Keratinocyte (primary cell): ENCODE results near the gene ADAM12. TPM values are rescaled to one million over a fixed set of nuclear protein-coding genes. Genes with fewer than 3 reads are reported as not detected.

Experiments
- DNase-seq: peaks from one replicate; pipeline ENCODE4 v3.0.0-alpha.2; 2011; ENCODE audit warnings: low read depth, missing footprints, low spot score
- FAIRE-seq: peaks from 2 replicates; lab custom pipeline; 2011; peaks lifted over from hg19 to GRCh38; lab: Jason Lieb, UNC
- H2AFZ ChIP-seq: 2 replicates; pipeline ENCODE4 v1.6.0; 2012; ENCODE audit warnings: low read length, control low read depth, inconsistent platforms; ENCODE audit not compliant: control insufficient read depth
- H3K27ac ChIP-seq: 2 replicates; pipeline ENCODE4 v1.5.1; 2011; ENCODE audit warnings: low read length; ENCODE audit not compliant: control insufficient read depth, insufficient read depth
- H3K27me3 ChIP-seq: 3 replicates; pipeline ENCODE4 v1.6.0; 2011; ENCODE audit warnings: low read length; ENCODE audit not compliant: control insufficient read depth, insufficient read depth; ENCODE audit errors: extremely low read depth
- H3K36me3 ChIP-seq, 2 experiments: 2 replicates in 1 of 2; 3 replicates in 1 of 2; pipeline ENCODE4 v1.5.1; 2011; ENCODE audit warnings: low read length in 2 of 2, mild to moderate bottlenecking in 1 of 2; ENCODE audit not compliant: control insufficient read depth in 2 of 2, insufficient read depth in 2 of 2; ENCODE audit errors: extremely low read depth in 1 of 2
- H3K4me1 ChIP-seq: 3 replicates; pipeline ENCODE4 v1.5.1; 2011; ENCODE audit warnings: low read length; ENCODE audit not compliant: control insufficient read depth, insufficient read depth; ENCODE audit errors: extremely low read depth
- H3K4me2 ChIP-seq: 3 replicates; pipeline ENCODE4 v1.6.0; 2011; ENCODE audit warnings: low read depth, low read length; ENCODE audit not compliant: control insufficient read depth, insufficient read depth; ENCODE audit errors: extremely low read depth
- H3K4me3 ChIP-seq, 3 experiments: fragments of 200-600 bp in 1 of 3; sonication (generic) in 1 of 3; 2 replicates in 2 of 3; 3 replicates in 1 of 3; pipeline ENCODE4 v1.5.1; 2011 to 2016; ENCODE audit warnings: low read length in 3 of 3, mild to moderate bottlenecking in 3 of 3, control low read depth in 2 of 3, inconsistent platforms in 1 of 3, low read depth in 1 of 3, mixed read lengths in 1 of 3, mixed run types in 1 of 3, moderate library complexity in 1 of 3; ENCODE audit not compliant: control insufficient read depth in 2 of 3, insufficient read depth in 2 of 3; ENCODE audit errors: extremely low read depth in 1 of 3
- H3K79me2 ChIP-seq: 2 replicates; pipeline ENCODE4 v1.6.0; 2012; ENCODE audit warnings: low read length; ENCODE audit not compliant: control insufficient read depth, insufficient read depth
- H3K9ac ChIP-seq: 3 replicates; pipeline ENCODE4 v1.6.0; 2011; ENCODE audit warnings: low read length; ENCODE audit not compliant: control insufficient read depth, insufficient read depth; ENCODE audit errors: extremely low read depth
- H3K9me1 ChIP-seq: 3 replicates; pipeline ENCODE4 v1.6.0; 2011; ENCODE audit warnings: low read length; ENCODE audit not compliant: control insufficient read depth, insufficient read depth; ENCODE audit errors: extremely low read depth
- H3K9me3 ChIP-seq: 2 replicates; pipeline ENCODE4 v1.5.1; 2012; ENCODE audit warnings: low read depth, low read length; ENCODE audit not compliant: control insufficient read depth
- H4K20me1 ChIP-seq: 3 replicates; pipeline ENCODE4 v1.6.0; 2011; ENCODE audit warnings: low read length; ENCODE audit not compliant: control insufficient read depth, insufficient read depth; ENCODE audit errors: extremely low read depth
- CTCF ChIP-seq, 3 experiments: IDR thresholded peaks in 1 of 3; conservative IDR thresholded peaks in 1 of 3; optimal IDR thresholded peaks in 1 of 3; 2 replicates in 2 of 3; 3 replicates in 1 of 3; pipeline versions ENCODE3 to v1.5.1; 2011; ENCODE audit warnings: low read length in 3 of 3, mild to moderate bottlenecking in 3 of 3, moderate library complexity in 2 of 3, control low read depth in 1 of 3, inconsistent platforms in 1 of 3; ENCODE audit not compliant: insufficient read depth in 2 of 3; ENCODE audit errors: extremely low read depth in 1 of 3
- EZH2 ChIP-seq: IDR thresholded peaks from one replicate; pipeline ENCODE4 v1.6.1; 2012; ENCODE audit warnings: inconsistent platforms, mild to moderate bottlenecking, low read length, moderate library complexity
- dilution Hi-C: fragments of 300-500 bp; cut with MboI; formaldehyde crosslinking; loops from one replicate; pipeline ENCODE4 v1.7.0; 2020; ENCODE audit warnings: low sequenced_read_pairs; ENCODE audit not compliant: extremely low pct_ligation_motif_present
- polyA plus RNA-seq, 5 experiments: library from polyadenylated mRNA; depleted of rRNA in 3 of 5; stranded (reverse) in 3 of 5; stranded (forward) in 1 of 5; unstranded in 1 of 5; fragments of >200 nt; gene quantifications; 1 replicate in 1 of 5; 2 replicates in 3 of 5; 3 replicates in 1 of 5; pipeline versions ENCODE4 v1.2.1 to v1.2.3, GENCODE V29; 2011 to 2012; ENCODE audit warnings: missing spikeins in 2 of 5, low read depth in 1 of 5, low replicate concordance in 1 of 5

ADAM12 gene
- polyA plus RNA-seq, 1 donor (not counting 4 experiments of a cell fraction or from before 2014, with no cell fraction given) = 0.07 TPM

- H3K4me1 ChIP-seq = no peaks in the 10 kb centered on the region
- H2AFZ ChIP-seq = no peak overlapping the region
- TF ChIP-seq CTCF (optimal IDR thresholded peaks at IDR 0.05 in 1 of 3, IDR thresholded peaks at IDR 0.05 in 1 of 3, conservative IDR thresholded peaks at IDR 0.05 in 1 of 3; ENCODE audit: extremely low read depth in 1 of 3, insufficient read depth in 2 of 3, low read length in 3 of 3) (no peak), EZH2 (no peak)
- no peaks in the 10 kb centered on the region for H3K36me3 ChIP-seq
- DNase-seq (no peak), FAIRE-seq (no peak)
- H3K27ac ChIP-seq = no peak overlapping the region
- no peak overlapping the region for H3K4me2 ChIP-seq
- H3K9me3 ChIP-seq = no peaks in the 10 kb centered on the region
- H4K20me1 ChIP-seq = no peaks in the 10 kb centered on the region
- dilution Hi-C loops = no loop called here
- no peaks in the 10 kb centered on the region for H3K27me3 ChIP-seq
- H3K9me1 ChIP-seq = no peaks in the 10 kb centered on the region
- no peak overlapping the region for H3K9ac ChIP-seq
- no peaks in the 10 kb centered on the region for H3K79me2 ChIP-seq
- no peak overlapping the region for H3K4me3 ChIP-seq
Observed at GRCh38 chr10:125984865-125985495, 403.3 kb downstream of the ADAM12 start.

GRCh38 chr10:125984346-125984745, 403.9 kb downstream of the ADAM12 start:
- no peak for FAIRE-seq
- Histone ChIP-seq H3K36me3 (no peaks in the 10 kb centered on the region), H3K4me3 (no peak overlapping the region), H3K79me2 (no peaks in the 10 kb centered on the region), H3K27me3 (no peaks in the 10 kb centered on the region), H3K4me2 (no peak overlapping the region), H2AFZ (no peak overlapping the region), H4K20me1 (no peaks in the 10 kb centered on the region), H3K9ac (no peak overlapping the region), H3K9me3 (no peaks in the 10 kb centered on the region), H3K4me1 (no peaks in the 10 kb centered on the region), H3K9me1 (no peaks in the 10 kb centered on the region), H3K27ac (no peak overlapping the region)
- DNase-seq = no peak
- TF ChIP-seq CTCF (optimal IDR thresholded peaks at IDR 0.05 in 1 of 3, IDR thresholded peaks at IDR 0.05 in 1 of 3, conservative IDR thresholded peaks at IDR 0.05 in 1 of 3; ENCODE audit: extremely low read depth in 1 of 3, insufficient read depth in 2 of 3, low read length in 3 of 3) = no peak
- TF ChIP-seq EZH2 = no peak
- dilution Hi-C loops = no loop called here
